ENCODE results near the gene CYP4V2.

The CYP4V2 gene

GRCh38 chr4:186201535-186202230, 10.3 kb downstream of the CYP4V2 start:
- H3K27ac ChIP-seq (ENCODE audit: low read length), result no peak overlapping the region
- H3K4me3 ChIP-seq (ENCODE audit: low read length), result no peak overlapping the region
- no peaks in the 10 kb centered on the region for H3K4me1 ChIP-seq (ENCODE audit: low read length)
- H2AFZ ChIP-seq (ENCODE audit: low read depth, low read length), result no peak overlapping the region
- no peaks in the 10 kb centered on the region for H4K20me1 ChIP-seq (ENCODE audit: insufficient read depth, low read length)
- H3K27me3 ChIP-seq (ENCODE audit: low read depth, low read length), result no peaks in the 10 kb centered on the region
- TF ChIP-seq EZH2phosphoT487 (IDR thresholded peaks at IDR 0.05; ENCODE audit: low read depth) (no peak), CTCF (IDR thresholded peaks at IDR 0.05; ENCODE audit: low read depth, low read length) (peak; percentile 41)
- H3K9ac ChIP-seq (ENCODE audit: low read length), result no peak overlapping the region
- H3K79me2 ChIP-seq (ENCODE audit: low read length), result no peaks in the 10 kb centered on the region
- H3K9me3 ChIP-seq (ENCODE audit: insufficient read depth, low read length), result no peaks in the 10 kb centered on the region
- no peaks in the 10 kb centered on the region for H3K36me3 ChIP-seq (replicated peaks; ENCODE audit: low read depth, low read length)
- no peak overlapping the region for H3K4me2 ChIP-seq (ENCODE audit: low read length)

- no peak overlapping the region for H3K27ac ChIP-seq (ENCODE audit: low read length)
- H3K4me2 ChIP-seq (ENCODE audit: low read length), result no peak overlapping the region
- H3K79me2 ChIP-seq (ENCODE audit: low read length), result no peaks in the 10 kb centered on the region
- no peak overlapping the region for H2AFZ ChIP-seq (ENCODE audit: low read depth, low read length)
- H3K4me3 ChIP-seq (ENCODE audit: low read length), result no peak overlapping the region
- no peaks in the 10 kb centered on the region for H3K9me3 ChIP-seq (ENCODE audit: insufficient read depth, low read length)
- TF ChIP-seq EZH2phosphoT487 (IDR thresholded peaks at IDR 0.05; ENCODE audit: low read depth) (no peak), CTCF (IDR thresholded peaks at IDR 0.05; ENCODE audit: low read depth, low read length) (no peak)
- no peaks in the 10 kb centered on the region for H3K36me3 ChIP-seq (replicated peaks; ENCODE audit: low read depth, low read length)
- no peaks in the 10 kb centered on the region for H3K4me1 ChIP-seq (ENCODE audit: low read length)
- no peak overlapping the region for H3K9ac ChIP-seq (ENCODE audit: low read length)
- H3K27me3 ChIP-seq (ENCODE audit: low read depth, low read length), result no peaks in the 10 kb centered on the region
- H4K20me1 ChIP-seq (ENCODE audit: insufficient read depth, low read length), result no peaks in the 10 kb centered on the region
These were observed 11.2 kb downstream of the CYP4V2 start for GRCh38 chr4:186202490-186203140.

- Histone ChIP-seq H3K4me1 (ENCODE audit: low read length) (no peaks in the 10 kb centered on the region), H3K9ac (ENCODE audit: low read length) (no peak overlapping the region), H3K4me3 (ENCODE audit: low read length) (no peak overlapping the region), H2AFZ (ENCODE audit: low read depth, low read length) (no peak overlapping the region), H3K79me2 (ENCODE audit: low read length) (no peaks in the 10 kb centered on the region), H3K27ac (ENCODE audit: low read length) (no peak overlapping the region), H3K36me3 (replicated peaks; ENCODE audit: low read depth, low read length) (no peaks in the 10 kb centered on the region), H3K9me3 (ENCODE audit: insufficient read depth, low read length) (no peaks in the 10 kb centered on the region), H4K20me1 (ENCODE audit: insufficient read depth, low read length) (no peaks in the 10 kb centered on the region), H3K4me2 (ENCODE audit: low read length) (no peak overlapping the region), H3K27me3 (ENCODE audit: low read depth, low read length) (no peaks in the 10 kb centered on the region)
- TF ChIP-seq EZH2phosphoT487 (IDR thresholded peaks at IDR 0.05; ENCODE audit: low read depth), result no peak
- no peak for TF ChIP-seq CTCF (IDR thresholded peaks at IDR 0.05; ENCODE audit: low read depth, low read length)
These were observed 12.0 kb downstream of the CYP4V2 start for GRCh38 chr4:186203406-186203805.

GRCh38 chr4:186204103-186204559, 12.8 kb downstream of the CYP4V2 start:
- Histone ChIP-seq H3K9ac (ENCODE audit: low read length) (no peak overlapping the region), H3K4me3 (ENCODE audit: low read length) (no peak overlapping the region)
- TF ChIP-seq CTCF (IDR thresholded peaks at IDR 0.05; ENCODE audit: low read depth, low read length), result no peak
- no peak for TF ChIP-seq EZH2phosphoT487 (IDR thresholded peaks at IDR 0.05; ENCODE audit: low read depth)

More at GRCh38 chr4:186204103-186204559, 12.8 kb downstream of the CYP4V2 start:
- no peaks in the 10 kb centered on the region for H4K20me1 ChIP-seq (ENCODE audit: insufficient read depth, low read length)
- H3K36me3 ChIP-seq (replicated peaks; ENCODE audit: low read depth, low read length), result no peaks in the 10 kb centered on the region
- no peaks in the 10 kb centered on the region for H3K79me2 ChIP-seq (ENCODE audit: low read length)
- H3K4me2 ChIP-seq (ENCODE audit: low read length), result no peak overlapping the region
- H3K27me3 ChIP-seq (ENCODE audit: low read depth, low read length), result no peaks in the 10 kb centered on the region
- H3K9me3 ChIP-seq (ENCODE audit: insufficient read depth, low read length), result no peaks in the 10 kb centered on the region
- no peaks in the 10 kb centered on the region for H3K4me1 ChIP-seq (ENCODE audit: low read length)
- no peak overlapping the region for H3K27ac ChIP-seq (ENCODE audit: low read length)
- no peak overlapping the region for H2AFZ ChIP-seq (ENCODE audit: low read depth, low read length)
